DMS153 treated with DMSO at 0.1 percent for 48 hours (cell line): ENCODE measurements around the gene INTS14.

Experiments used
- DNase-seq: peaks from one replicate; lab custom pipeline; 2025; ENCODE audit not compliant: unreplicated experiment; lab: John Stamatoyannopoulos, UW

INTS14 gene

DNA sequence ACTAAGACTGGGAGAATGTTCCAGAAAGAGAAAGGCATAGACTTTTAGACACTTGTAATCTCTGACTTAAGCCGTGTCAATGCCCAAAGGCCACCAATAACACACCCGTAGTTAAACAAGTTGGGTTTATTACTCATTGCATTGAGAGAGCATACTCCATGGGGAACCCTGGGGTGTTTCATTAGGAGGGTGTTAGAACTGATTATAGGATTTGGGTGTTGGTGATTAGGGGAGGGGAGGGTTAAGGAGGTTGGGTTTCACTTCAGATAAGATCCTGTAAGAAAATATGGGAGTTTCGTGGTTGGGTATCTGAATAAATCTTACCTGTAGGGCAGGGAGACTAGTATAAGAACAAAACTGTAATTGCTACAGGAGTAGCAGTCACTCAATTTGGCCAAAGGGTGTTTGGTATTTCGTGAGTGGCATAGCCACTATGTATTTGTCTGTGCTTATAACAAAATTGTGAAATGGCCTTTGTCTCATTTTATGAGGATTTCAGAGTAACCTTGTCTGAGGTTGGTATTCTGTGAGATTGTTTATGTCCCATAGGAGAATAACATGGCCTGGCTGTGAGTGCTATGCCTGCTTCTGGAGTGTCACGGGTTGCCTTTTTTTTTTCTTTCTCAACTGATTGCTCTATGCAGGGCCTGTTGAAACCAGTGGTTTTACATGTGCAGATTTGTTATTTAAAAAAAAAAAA is 77.7 kb downstream of the INTS14 start:
- DNase-seq = no peak

DNA sequence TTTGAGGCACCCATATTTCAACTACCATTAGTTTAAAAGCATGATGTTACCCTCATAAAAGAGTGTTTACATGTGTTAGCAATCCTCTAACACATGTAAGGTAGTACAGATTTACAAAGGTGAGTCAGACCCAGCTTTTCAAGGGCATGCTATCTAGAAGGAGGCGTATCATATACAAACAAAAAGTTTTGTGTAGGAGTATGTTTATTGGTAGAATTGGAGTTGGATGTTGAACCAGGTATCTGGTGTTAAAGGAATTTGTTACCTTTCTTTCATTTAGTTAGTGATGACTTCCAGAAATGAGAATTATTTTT is 78.2 kb downstream of the INTS14 start:
- DNase-seq = no peak

DNA sequence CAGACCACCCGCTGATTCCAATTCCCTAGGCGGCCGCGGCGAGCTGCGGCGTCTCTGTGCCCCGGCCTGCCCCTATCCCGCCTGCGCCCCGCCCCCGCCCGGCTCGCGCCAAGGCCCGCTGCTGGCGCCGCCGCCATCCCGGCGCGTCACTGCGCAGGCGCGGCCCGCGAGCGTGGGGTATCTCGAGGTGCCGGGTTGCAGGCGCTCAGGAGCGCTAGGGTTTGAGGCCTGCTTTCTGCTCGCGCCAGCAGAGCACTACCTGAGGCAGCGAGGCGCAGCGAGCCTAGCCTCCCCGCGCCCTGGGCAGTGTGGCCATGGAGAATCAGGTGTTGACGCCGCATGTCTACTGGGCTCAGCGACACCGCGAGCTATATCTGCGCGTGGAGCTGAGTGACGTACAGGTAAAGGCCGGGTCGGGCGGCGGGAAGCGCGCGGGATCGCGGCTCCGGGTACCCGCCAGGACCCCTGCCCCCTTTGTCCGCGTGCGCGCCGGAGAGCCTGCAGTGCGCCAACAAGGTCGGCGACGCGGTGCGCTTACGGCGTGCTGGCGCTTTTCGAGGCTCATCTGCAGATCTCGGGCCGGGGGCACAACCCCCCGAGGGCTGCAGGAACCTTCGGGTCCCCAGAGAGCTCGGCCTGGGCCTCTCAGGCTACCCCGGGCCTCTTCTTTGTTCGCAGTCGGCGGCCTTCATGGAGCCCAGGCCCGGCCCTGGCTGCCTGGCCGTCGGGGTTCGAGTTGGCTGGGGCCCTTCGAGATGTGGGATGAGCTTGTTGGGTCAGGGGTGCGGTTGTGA is 80.4 kb downstream of the INTS14 start, which contains the start of gene HACD3:
Gene HACD3 (plus strand): TSS at position 146 of the 794 bp plus-strand sequence. CDS start 169 bp downstream, at position 315.
- DNase-seq = no peak

DNA sequence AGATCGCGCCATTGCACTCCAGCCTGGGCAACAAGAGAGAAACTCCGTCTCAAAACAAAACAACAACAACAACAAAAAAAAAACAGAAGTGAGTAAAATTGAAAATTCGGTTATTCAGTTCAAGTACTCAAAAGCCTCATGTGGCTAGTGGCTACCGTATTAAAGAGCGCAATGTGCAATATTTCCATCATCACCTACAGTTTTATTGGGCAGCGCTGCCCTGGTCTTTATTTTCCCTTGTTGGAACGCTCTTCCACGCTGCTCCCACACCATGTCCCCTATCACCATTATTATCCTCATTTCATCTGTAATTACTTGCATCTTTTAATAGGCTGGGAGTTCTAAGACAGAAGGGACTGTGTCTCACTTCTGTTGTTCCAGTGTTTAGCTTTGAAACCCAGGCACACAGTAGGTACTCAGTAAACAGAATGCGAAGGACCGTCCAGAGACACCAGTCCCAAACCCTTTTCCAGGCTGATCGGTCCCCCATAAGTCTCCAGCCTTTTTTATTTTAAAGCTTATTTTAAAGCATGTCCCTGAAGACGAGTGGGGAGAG is 81.1 kb downstream of the INTS14 start:
- DNase-seq = no peak
